Muscle of back (tissue), 11 donors: ENCODE data around the gene SH3PXD2A. TPM values are rescaled to one million over a fixed set of nuclear protein-coding genes. Genes with fewer than 3 reads are reported as not detected.

Experiments used
- DNase-seq, 3 donors: peaks; one replicate each; pipeline versions ENCODE4 v3.0.0 to v3.0.0-alpha.2; 2013
- polyA plus RNA-seq, 10 donors: library from polyadenylated mRNA; unstranded; fragments of 120-200 nt; gene quantifications; one replicate each; pipeline ENCODE4 v1.2.1, GENCODE V29; 2013; ENCODE audit not compliant: insufficient read length in 10 of 10

The SH3PXD2A gene
- polyA plus RNA-seq, 10 donors: 72.3 to 88.0 (median 76.6) TPM

DNA sequence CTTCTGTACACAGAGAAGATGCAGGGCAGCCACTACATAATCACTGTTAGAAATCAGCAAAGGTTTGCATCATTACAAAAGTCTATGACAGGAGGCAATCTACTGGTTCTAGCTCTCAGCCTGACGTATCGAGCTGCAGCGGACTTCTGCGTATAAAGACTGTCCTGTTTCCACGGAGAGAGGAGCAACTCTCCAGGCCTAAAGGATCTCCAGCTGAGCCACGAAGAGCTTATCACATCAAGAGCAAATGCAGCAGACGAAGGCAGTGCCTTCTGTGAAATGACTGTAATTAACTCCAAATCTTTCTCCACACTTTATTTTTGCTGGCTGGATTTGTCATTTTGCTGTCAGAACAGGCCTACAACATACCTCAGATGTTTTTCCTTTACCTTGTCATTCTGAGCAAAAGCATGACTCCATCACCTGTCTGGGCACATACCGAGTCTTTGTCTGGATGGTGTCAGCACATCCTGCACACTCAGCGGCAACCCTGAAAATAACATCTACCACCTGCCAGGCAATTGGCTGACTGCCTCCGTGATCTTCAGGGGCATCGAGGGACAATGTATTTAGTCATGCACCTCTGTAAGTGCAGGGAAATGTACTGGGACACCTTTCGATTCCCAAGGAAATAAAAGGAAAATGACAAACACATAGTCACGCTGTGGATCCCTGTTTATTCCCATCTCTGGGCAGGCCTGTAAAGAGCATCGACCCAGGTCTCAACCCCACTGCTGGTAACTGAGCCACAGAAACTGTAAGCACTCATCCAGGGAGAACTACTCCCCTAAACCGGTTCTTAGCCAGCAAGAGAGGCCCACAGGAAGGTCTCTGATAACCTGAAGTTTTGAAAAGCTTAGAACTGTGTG, 26.3 kb upstream of the SH3PXD2A start:
- DNase-seq: no peak

DNA sequence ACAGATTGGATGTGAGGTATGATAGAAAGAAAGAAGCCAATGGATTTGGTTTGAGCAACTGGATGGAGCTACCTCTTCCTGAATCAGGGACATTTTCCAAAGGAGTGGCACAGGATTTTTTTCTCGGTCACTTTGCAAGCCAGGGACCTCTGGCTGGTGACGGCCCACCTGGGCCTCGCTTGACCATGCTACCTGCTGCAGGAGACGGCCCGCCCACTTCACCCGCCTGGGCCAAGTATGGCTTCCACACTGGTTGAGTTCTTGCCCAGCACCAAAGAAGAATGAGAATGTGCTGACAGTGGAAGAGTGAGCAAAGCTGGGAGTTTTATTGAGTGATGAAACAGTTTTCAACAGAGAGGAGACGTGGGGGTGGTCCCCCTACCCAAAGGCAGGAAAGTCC, 24.5 kb upstream of the SH3PXD2A start:
- DNase-seq: no peak

DNA sequence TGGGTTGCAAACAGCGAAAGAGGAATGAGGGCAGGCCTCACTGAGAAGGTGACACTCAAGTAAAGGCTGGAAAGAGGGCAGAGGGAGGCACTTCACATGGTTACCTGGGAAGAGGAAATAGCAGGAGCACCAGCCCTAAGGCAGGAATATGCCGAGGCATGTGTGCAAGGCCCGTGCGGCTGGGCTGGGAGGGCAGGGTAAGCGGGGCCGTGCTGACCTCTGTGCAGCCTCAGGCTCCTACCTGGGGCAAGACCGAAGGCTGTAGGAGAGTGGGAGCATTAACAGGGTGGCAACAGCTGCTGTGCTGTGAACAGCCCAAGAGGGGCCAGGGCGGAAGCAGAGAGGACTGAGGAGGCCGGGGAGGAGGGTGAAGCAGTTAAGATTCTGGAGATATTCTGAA, 24.0 kb upstream of the SH3PXD2A start:
- no peak for DNase-seq

DNA sequence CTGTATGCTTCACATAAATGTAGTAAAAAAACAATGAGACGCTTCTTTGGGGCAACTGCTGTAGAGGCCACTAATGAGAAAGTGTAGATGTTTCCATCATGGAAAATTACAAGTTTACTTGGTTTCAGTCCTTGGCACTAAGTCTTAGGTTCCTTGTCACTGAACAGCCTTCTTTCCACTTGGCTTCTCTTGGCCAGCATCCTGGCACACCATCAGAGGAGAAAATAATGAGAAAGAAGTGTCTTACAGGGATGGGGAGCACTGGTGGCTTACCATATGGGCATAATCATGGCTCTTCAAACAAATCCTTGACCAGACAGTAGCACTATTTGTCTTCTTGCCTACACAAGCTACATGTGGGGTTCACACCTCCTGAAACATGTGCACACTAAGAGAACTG, 22.5 kb upstream of the SH3PXD2A start:
- no peak for DNase-seq

DNA sequence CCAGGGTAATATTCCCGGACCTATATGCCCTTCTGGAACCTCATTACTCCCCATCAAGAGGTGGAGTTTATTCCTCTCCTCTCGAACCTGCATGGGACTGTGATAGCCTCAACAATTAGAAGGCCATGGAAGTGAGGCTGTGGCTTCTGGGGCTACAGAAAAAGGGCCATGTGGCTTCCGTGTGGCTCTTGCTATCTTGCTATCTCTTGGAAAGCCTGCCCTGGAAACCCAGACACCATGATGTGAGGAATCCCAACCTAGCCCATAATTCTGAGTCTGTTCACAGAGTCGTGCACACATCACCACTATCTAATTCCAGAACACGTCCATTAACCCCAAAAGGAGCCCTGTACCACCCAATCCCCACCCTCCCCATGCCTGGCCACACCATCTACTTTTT, 20.8 kb upstream of the SH3PXD2A start:
- DNase-seq: no peak

DNA sequence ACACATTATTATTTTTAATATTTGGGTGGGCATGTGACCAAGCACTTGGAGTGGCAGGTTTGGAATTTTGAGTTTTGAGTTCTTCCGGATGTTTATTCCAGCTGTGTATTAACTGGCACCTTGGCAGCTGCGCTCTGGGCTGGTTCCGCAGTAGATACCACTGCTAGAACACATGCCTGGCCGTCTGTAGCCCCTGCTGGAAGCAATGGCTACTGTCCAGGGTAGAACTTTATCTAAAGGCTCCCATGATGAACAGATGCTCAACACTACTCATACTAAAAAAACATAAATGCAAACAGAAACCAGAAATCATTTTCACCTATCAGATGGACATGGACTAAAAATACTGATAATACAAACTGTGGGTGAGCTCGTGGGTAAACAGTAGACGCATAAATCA, 19.4 kb upstream of the SH3PXD2A start:
- no peak for DNase-seq

DNA sequence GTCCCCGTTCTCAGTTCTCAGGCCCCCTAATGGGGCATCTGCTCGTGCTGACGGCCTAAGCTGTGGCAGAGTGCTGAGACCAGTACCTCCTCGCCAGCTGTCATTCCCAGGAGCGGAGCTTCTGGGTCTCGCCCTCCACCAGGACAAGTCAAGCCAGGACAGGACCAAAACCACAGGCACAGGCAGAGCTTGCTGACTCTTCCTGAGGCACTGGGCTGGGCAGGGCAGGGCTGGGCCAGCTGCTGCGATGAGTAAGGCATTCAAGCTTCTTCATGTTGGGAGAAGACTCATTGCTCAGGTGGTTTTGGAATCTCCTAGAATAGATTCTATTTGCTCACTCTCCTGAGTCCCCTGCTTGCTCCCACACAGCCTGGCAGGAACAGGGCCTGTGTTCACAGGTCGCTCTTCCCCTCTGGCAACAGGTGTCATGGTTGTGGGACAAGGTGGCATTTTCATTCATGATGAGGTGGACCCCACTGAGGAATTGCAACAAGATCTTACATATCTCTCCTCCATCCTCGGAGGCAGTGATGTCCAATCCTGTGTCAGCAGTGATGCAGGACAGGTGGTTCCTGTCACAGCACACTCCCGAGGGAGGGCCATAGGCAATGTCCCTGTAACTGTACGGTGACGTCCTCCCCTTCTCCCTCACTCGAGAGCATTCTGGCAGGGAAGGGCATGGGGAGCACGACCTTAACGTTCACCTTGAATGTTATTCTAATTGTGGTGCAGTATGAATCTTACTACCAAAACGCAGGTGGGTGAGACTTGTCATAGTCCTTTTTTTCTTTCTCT, 17.0 kb upstream of the SH3PXD2A start:
- DNase-seq: no peak

DNA sequence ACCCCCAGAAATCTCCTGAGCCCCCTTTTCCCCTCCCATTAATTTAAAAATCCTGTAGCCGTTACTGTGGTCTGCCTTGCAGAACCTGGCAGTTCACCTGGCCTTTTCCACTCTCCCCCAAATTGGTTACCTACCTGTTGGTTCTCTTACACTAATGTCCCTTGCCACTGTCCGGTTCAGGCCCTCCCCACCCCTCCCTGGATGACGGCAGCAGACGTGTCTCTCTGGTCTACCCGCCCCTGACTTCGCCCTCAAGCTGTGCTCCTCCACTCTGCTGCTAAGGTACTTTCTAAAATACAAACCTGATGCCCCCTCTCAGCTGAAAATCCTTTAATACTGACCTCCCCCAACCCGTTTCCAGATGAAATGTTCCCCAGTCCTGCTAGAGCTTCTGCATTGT, 15.6 kb upstream of the SH3PXD2A start:
- no peak for DNase-seq

DNA sequence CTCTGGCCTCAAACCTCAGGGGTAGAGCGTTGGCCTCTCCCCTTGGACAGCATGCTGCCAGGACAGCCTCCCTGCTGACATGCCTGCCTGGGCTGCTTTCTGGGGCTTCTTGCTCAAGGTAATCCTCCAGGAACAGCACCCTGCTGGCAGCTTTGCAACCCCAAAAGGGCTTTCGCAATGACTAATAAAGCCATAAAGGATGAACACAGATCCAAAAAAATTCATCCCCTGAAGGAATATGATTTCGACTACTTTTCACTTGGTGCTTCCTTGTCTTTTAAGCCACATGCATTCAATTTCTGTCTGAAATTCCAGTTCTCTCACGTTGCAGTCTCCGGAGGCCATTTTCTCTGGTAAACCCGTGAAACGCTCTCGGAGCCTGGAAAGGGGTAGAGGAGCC, 15.1 kb upstream of the SH3PXD2A start:
- DNase-seq: peak in 1 of 3 donors; percentile 43

DNA sequence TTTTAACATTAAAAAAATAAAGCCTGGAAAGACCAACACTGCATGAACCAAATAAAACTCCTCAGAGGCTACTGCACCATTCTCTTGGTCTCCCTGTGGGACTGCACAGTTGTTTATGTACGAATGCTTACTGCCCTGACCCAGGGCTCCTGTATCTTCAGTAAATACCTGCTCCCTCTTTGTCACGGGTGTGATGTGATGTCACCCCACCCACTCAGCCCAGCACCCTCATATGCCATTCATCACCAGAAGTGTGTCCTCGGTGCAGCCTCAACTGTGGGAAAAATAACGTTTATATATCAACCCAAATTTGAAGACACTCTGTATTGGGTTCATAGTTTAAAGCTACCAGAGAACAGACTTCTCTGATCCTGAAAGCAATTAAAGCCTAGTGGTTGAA, 14.0 kb upstream of the SH3PXD2A start:
- DNase-seq: no peak

DNA sequence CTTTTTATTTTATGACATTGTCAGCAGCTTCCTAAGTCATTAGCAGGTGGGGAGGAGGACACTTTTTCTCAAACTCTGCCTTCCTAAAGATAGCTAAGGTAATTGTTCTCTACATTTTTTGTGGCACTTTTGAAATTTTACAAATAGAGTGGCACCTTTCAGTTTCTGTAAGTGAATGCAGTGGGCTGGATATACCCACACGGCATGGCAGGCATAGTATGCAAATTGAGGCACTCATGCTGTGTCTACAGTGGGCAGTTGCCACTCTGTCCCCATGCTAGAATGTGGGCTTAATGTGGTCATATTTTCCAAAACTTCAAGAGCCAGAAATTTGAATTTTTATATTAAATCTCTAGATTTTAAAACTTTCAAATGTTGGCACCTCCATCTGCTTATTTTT, 12.8 kb upstream of the SH3PXD2A start:
- no peak for DNase-seq

DNA sequence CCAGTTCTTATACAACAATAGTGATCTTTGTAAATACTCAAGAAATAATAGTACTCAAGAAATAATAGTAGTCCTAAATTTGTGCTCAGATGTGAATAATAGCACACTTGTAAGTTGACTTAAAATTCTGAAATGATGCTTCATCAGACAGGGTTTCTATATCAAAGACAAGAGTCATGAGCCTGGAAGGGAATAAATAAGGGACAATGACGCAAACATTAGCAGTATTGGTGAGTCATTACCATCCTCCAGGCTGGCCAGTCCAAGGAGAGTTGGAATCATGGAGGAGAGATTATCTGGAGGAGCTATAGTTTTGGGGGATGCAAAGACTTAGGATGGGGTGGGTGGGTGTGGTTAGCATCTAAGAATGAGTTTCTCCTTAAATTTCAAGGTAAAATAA, 6.1 kb upstream of the SH3PXD2A start:
- DNase-seq: no peak

DNA sequence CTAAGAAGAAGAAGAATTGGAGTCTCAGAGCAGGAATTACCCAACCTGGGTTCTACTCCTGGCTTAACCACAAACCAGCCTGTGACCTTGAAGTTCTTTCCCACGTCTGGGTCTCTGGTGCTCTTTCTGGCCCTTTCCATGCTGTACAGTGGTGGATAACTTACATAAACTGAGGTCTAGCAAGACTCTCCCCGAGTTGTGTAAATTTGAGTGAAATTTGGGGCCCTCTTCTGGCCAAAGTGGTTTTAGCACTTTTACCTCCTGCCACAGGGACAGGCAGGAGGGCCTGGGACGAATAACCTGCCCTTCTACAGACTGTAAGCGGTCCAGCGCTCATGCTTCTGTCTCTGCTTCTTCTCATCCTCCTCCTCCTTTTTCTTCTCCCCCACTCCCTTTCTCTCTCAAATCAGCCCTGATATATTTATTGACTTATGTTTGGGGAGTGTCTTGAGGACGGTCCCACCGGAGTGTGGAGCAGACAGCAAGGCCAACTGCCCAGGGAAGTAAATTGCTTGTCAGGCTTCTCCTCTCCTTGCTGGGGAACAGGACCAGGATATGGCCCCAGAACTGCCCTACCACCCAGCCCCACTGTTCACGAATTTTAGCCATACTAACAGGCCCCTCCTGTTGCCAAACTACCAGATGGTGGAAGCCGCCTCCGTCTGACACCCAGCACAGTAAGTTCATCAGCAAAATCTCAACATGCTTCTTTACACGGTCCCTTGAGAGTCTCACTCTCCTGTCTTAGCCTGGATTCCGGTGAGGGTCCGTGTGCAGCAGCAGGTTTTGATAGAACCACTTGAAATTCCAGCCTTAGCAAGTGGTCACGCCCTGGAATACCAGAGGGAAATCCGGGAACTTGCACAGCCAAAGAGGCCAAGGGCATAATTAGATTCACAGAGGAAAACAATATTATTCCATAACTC, 4.0 kb upstream of the SH3PXD2A start:
- DNase-seq: peak; percentile 67 to 89 (median 76)

DNA sequence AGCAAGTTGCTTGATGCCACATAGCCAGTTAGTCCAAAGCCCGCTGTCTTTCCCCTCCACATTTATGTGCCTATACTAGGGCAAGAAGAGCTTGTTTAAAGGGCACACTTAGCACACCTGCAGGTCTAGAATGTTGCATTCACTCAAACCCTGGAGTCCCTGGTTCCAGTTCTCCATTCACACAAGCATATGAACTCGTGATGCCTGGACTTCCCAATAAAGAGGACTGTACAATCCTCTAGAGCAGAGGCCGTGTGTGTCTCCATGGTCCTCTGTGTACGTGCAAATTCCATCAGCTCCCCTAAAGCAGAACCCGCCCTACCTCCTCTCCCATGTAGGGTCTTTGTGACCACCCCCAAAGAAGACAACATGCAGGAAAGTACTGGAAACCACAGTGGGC, 3.0 kb upstream of the SH3PXD2A start:
- no peak for DNase-seq

DNA sequence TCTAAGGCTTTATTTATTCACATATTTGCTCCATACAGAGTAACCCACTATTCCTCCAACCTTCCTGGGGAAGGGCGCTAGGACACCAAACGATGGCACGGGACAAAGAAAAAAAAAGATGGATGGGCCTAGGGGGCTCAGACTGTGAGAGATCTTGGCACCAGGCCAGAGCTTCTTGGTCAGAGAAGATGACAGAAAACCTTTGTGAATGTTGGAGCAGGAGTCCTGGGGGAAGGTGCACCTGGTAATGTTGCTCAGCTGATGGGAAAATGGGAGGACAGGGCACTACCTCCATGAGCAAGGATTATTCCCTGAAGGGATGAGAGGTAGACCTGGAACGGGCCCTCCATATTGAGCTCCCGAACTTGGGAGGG, 1.4 kb upstream of the SH3PXD2A start:
- DNase-seq: no peak

DNA sequence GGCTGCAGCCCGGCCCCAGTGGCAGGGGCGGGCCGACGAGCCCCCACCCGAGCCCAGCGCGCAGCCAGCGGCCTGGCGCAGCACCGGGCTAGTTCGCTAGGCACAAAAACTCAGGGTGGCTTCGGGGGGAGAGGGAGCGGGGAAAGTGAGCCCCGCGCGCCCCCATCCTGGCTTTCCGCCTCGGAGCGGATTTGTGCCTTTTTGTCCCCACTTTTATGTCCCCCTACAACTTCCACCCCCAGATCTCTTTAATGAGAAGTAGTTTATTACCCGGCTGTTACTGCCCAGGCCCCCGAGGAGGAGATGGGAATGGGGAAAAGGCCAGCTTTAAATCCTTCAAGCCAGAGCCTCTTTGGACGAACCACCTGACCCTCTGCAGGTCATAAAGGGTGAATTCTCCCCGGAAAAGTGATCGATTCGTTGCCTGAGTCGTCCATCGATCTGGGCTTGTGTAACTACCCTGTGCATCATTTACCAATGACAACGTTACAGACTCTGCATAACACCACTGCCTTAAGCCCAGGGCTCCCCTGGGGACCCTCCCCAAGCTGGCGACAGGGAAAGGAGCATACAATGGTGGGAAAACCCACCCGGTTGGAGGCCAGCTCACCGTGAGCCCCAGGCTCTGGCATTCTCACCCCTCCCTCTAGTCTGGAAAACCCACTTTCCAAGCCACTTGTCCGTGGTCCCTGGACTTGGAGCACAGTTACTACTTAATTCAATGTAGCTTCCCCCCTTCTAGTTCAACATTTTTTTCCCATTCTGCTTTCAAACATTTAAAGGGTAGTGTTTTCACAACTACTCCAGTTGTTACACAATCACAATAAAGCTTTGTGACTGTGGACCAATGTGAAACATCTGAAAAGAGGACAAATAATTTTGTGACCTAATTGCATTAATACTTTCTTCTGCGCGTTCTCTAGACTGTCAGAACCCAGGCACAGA, 748 bp upstream of the SH3PXD2A start:
- peak in 1 of 3 donors; percentile 55 for DNase-seq

DNA sequence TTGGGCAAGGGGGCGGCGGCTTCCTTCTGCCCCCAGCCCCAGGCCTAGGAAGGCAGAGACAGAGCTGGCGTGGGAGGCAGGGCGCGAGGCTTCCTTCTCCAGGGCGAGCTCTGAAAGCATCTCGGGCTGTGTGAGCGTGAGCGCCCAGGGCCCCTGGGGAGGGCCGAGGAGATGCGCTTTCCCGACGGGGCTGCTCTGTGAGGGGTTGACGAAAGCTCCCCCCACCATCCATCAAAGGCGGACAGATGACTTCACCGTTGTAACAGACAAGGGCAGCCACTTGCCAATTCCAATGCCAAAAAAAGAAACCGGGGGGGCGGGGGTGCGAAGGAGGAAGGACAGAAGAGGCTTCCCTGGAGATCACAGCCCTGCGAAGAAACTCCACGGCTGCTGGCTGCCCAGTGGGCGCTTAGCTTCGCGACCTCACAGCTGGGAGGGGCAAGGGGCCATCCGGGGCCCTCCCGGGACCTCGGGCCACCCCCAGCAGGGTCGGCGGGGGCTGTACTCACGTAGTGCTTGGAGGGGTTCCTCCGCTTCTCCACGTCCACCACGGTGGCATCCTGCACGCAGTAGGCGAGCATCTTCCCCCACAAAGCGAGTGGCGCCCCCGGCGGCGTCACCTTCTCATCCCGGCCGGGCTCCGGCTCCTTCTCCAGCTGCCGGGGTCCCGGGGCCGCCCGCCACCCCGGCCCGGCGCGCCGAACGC, 537 bp downstream of the SH3PXD2A start:
- peak; percentile 63 to 81 (median 80) for DNase-seq

DNA sequence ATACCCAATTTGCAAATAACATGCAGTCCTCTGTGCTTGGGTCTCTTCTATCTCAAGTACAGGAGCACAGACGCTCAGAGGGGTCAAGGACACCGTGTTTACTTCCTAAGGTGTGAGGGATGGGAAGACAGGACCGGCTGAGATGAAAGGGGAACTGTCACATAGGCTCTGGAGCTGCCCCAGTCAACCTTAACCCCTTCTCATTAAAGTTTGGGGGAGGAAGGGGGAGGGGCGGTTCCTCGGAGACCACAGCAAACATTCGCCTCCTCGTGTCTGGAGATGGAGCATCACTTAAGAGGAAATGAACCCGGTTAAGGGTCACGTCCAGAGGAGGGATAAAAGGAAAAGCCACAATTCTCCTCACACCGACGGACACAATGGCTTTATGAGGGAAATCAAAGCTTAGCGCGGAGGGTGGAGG, 1.1 kb downstream of the SH3PXD2A start:
- DNase-seq: no peak

DNA sequence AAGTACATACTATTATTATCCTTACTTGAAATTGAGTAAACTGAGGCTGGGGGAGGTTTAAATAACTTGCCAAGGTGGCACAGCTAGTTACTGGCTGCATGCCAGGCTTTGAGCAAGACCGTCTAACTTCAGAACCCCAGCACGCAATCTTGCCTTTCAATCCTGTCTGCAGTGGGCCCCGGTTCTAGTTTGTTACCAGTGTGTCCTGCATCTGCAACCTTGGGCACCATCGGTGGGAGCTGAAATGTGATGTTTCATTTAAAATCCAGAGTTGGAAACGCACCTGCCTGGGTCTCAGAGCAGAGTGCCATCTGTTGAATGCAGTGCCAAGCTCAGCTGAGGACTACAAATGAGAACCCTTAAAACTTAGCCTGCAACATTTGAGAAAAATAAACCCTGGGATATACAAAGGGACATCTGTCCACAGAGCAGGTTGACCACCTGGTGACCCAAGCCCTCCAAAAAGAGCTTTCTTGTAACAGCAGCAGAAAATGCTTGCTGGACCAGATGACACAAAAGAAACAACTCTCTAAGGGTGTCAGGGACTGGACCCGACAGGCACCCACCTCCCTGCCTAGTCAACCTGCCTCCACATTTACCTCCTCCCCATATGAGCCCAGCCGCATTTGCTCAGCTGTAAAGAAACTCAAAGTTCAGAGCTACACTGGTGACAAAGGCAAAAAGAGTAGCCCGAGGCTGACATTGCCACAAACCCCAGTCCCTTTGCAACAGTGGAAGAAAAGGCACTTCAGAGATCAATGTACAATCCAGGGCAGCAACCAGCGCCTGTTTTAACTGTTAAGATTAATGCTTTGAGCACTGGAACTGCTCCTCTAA, 1.7 kb downstream of the SH3PXD2A start:
- no peak for DNase-seq
